Peyer's patch (tissue), 4 donors: ENCODE data around the gene CNOT10. TPM values are rescaled to one million over a fixed set of nuclear protein-coding genes. Genes with fewer than 3 reads are reported as not detected.

ENCODE experiments used
- DNase-seq, 3 donors: peaks; one replicate each; pipeline ENCODE4 v3.0.0-alpha.2; 2017 to 2019
- H3K27ac ChIP-seq, 4 donors: fragments of 200-600 bp; sonication (generic); one replicate each; pipeline ENCODE4 v1.5.1; 2016 to 2019
- H3K27me3 ChIP-seq, 2 donors: fragments of 200-600 bp; sonication (generic); one replicate each; pipeline ENCODE4 v1.5.1; 2019
- H3K36me3 ChIP-seq, 3 donors: fragments of 200-600 bp; sonication (generic); one replicate each; pipeline ENCODE4 v1.5.1; 2016 to 2019
- H3K4me1 ChIP-seq, 4 donors: fragments of 200-600 bp; sonication (generic); one replicate each; pipeline ENCODE4 v1.5.1; 2016 to 2019
- H3K4me3 ChIP-seq, 4 donors: fragments of 200-600 bp; sonication (generic); 1 replicate in 3 of 4; 2 replicates in 1 of 4; pipeline ENCODE4 v1.5.1; 2016 to 2019; ENCODE audit warnings: mild to moderate bottlenecking in 1 of 4
- H3K9me3 ChIP-seq, 4 donors: fragments of 200-600 bp; sonication (generic); one replicate each; pipeline ENCODE4 v1.5.1; 2016 to 2019; ENCODE audit warnings: mild to moderate bottlenecking in 1 of 4
- POLR2A ChIP-seq, 2 donors: fragments of 450-650 bp; IDR thresholded peaks; one replicate each; pipeline ENCODE4 v1.5.1; 2017; ENCODE audit warnings: antibody characterized with exemption in 2 of 2, mild to moderate bottlenecking in 2 of 2, moderate library complexity in 2 of 2
- total RNA-seq, 4 donors: library from RNA; depleted of rRNA; stranded (reverse); fragments of >200 nt; gene quantifications; one replicate each; pipeline ENCODE4 v1.1.0, GENCODE V29; 2016
- TF ChIP-seq, protein P1 (sequence below), 6 experiments: fragments of 450-650 bp in 4 of 6; fragments of 200-600 bp in 2 of 6; sonication (generic) in 1 of 6; IDR thresholded peaks; one replicate each; pipeline ENCODE4 v1.5.1; 2017 to 2019; ENCODE audit warnings: antibody characterized with exemption in 6 of 6, mild to moderate bottlenecking in 3 of 6, moderate library complexity in 1 of 6

CNOT10 gene
- 10 to 100 TPM; 22.8 to 46.3 (median 31.5) TPM for total RNA-seq

DNA sequence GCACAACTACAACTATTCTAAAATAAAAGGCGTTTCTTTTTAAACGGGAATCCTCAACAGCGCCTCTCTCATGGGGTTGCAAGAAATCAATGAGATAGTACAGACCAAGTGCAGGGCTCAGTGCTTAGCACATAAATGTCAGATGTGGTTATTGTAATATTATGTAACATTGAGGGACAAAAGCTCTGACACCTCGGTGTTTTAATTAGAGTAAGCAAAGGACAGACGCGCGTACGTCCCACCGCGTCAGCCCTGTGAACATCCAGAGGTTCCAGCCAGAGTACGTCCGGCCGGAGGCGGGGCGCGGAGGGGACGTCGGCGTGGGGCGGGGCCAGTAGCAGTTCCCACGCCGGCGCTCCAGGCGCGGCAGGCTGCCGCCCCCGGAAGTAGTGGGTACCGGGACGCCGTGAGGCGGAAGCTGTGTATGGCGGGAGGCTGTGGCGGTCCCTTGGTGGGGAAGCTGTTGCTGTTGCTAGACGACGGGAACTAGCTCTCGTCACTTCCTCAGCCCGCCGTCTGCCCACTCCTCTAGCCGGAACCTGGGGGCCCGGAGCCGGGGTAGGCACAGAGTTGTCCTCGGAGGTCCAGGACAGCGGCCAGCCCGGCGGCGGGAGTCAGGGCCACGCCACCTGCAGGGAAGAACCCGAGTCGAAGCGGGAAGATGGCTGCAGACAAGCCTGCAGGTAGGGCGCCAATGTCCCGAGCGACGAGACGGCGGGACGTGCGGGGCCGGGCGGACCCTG is at the start of gene CNOT10:
Gene CNOT10, plus strand, starts transcription at position 389 of the 743 bp plus-strand sequence. Its CDS starts 273 bp downstream, at position 662.
- peak; percentile 42 to 61 for TF ChIP-seq POLR2A (IDR thresholded peaks at IDR 0.05)
- TF ChIP-seq, protein P1, sequence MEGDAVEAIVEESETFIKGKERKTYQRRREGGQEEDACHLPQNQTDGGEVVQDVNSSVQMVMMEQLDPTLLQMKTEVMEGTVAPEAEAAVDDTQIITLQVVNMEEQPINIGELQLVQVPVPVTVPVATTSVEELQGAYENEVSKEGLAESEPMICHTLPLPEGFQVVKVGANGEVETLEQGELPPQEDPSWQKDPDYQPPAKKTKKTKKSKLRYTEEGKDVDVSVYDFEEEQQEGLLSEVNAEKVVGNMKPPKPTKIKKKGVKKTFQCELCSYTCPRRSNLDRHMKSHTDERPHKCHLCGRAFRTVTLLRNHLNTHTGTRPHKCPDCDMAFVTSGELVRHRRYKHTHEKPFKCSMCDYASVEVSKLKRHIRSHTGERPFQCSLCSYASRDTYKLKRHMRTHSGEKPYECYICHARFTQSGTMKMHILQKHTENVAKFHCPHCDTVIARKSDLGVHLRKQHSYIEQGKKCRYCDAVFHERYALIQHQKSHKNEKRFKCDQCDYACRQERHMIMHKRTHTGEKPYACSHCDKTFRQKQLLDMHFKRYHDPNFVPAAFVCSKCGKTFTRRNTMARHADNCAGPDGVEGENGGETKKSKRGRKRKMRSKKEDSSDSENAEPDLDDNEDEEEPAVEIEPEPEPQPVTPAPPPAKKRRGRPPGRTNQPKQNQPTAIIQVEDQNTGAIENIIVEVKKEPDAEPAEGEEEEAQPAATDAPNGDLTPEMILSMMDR (IDR thresholded peaks at IDR 0.05), result peak in 5 of 6 experiments; percentile 13 to 48 (median 30)
- H3K9me3 ChIP-seq, result no peaks in the 10 kb centered on the region
- peak; percentile 96 to 98 (median 96) for DNase-seq
- no peaks in the 10 kb centered on the region for H3K27me3 ChIP-seq
- no peaks in the 10 kb centered on the region for H3K36me3 ChIP-seq
- peak within 1 kb of the TSS; percentile 80 to 86 (median 84) for H3K4me3 ChIP-seq
- H3K27ac ChIP-seq, result peak within 1 kb of the TSS; percentile 84 to 88 (median 86)
- peaks cover 0 to 17% (median 0%) of the 10 kb centered on the region in 4 donors for H3K4me1 ChIP-seq

DNA sequence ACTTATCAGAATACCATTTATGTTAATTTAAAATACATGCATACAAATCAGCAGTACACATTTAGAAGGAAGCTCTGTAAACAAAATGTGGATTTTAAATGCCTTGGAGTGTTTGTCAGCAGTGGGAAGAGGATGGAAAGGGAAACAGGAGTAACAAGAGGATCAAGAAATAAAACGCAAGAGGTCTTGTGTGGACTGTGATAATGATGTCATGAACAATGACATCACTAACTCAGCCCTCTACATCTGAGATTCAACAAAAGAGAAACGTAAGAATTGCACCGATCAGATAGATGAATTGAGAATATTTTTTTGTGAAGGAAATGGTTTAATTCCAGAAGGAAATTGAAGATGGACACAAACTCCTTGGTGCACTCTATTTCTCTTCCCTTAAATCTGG is 44.0 kb upstream of the CNOT10 start:
- Histone ChIP-seq H3K4me3 (no peak overlapping the region), H3K27me3 (no peaks in the 10 kb centered on the region), H3K9me3 (no peaks in the 10 kb centered on the region), H3K4me1 (no peaks in the 10 kb centered on the region), H3K36me3 (no peaks in the 10 kb centered on the region), H3K27ac (no peak overlapping the region)
- no peak for DNase-seq
- TF ChIP-seq POLR2A (IDR thresholded peaks at IDR 0.05), result no peak
- TF ChIP-seq, protein P1 (IDR thresholded peaks at IDR 0.05), result no peak

DNA sequence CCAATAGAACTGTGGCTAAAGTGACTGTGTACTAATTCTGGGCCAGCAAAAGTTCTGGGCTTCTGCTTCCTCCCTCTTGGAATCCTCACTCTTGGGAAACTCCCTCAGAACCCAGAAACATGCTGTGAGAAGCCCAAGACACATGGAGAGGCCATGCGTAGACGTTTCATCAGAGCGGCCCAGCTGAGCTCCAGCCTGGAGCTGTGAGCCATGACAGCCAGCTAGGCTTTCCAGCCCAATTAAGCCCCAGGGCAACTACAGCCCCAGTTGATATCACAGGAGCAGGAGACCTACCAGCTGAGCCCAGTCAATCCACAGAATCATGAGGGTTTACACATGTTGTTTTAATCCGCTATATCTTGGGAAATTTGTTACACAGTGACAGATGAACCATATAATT is 43.6 kb upstream of the CNOT10 start:
- H3K4me1 ChIP-seq, result no peaks in the 10 kb centered on the region
- DNase-seq, result no peak
- no peak overlapping the region for H3K4me3 ChIP-seq
- H3K36me3 ChIP-seq, result no peaks in the 10 kb centered on the region
- no peaks in the 10 kb centered on the region for H3K9me3 ChIP-seq
- no peak overlapping the region for H3K27ac ChIP-seq
- TF ChIP-seq, protein P1 (IDR thresholded peaks at IDR 0.05), result no peak
- TF ChIP-seq POLR2A (IDR thresholded peaks at IDR 0.05), result no peak
- H3K27me3 ChIP-seq, result no peaks in the 10 kb centered on the region

GRCh38 chr3:32643354-32643753 is 41.6 kb upstream of the CNOT10 start:
- Histone ChIP-seq H3K9me3 (no peaks in the 10 kb centered on the region), H3K27ac (no peak overlapping the region), H3K36me3 (no peaks in the 10 kb centered on the region), H3K4me1 (no peaks in the 10 kb centered on the region), H3K4me3 (no peak overlapping the region), H3K27me3 (no peaks in the 10 kb centered on the region)
- no peak for DNase-seq
- TF ChIP-seq POLR2A (IDR thresholded peaks at IDR 0.05), result no peak
- TF ChIP-seq, protein P1 (IDR thresholded peaks at IDR 0.05), result no peak

- Histone ChIP-seq H3K4me3 (no peak overlapping the region), H3K4me1 (no peaks in the 10 kb centered on the region), H3K27ac (no peak overlapping the region), H3K9me3 (no peaks in the 10 kb centered on the region), H3K27me3 (no peaks in the 10 kb centered on the region), H3K36me3 (no peaks in the 10 kb centered on the region)
- TF ChIP-seq POLR2A (IDR thresholded peaks at IDR 0.05), result no peak
- TF ChIP-seq, protein P1 (IDR thresholded peaks at IDR 0.05), result no peak
- DNase-seq, result no peak
These were observed 41.2 kb upstream of the CNOT10 start for GRCh38 chr3:32643816-32644215.
